HS-27A (cell line): ENCODE data around the gene MRFAP1L1.
"Not testable (repeated sequence)": the region's sequence is repeated elsewhere in the genome, so short reads cannot be mapped to it uniquely, and the experiment has no call there.

Experiments
- DNase-seq: peaks from one replicate; pipeline ENCODE4 v3.0.0-alpha.2; 2012; ENCODE audit warnings: low read depth, missing footprints

Gene MRFAP1L1

DNA sequence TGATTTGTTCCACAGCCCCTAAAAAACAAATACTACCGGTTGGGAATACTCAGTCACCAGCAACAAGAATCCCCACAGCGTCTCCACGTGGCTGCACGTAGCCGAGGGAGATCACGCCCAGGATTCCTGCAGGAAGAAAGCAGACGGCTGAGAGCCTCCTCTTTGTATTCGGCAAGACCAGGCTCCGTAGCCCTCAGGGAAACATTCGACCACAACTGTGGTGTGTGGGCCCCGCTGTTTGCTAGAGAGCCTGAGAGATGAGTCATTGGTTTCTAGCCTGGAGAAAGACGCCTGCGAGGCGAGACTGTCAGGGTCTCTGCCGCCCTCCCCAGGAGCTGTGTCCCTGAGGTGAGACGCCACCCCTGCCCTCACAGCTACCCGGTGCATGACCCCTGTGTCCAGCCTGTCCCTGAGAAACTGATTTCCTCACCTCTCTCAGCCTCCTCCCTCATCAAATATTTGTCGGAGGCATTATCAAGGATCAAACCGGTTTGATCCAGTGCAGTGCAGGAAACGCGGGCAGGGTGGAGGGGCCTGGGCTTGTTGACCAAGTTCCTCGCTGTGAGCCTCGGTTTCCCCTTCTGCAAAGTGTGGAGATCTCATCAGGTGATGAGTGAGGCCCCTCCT is 20.7 kb downstream of the MRFAP1L1 start:
- peak; percentile 64 for DNase-seq

DNA sequence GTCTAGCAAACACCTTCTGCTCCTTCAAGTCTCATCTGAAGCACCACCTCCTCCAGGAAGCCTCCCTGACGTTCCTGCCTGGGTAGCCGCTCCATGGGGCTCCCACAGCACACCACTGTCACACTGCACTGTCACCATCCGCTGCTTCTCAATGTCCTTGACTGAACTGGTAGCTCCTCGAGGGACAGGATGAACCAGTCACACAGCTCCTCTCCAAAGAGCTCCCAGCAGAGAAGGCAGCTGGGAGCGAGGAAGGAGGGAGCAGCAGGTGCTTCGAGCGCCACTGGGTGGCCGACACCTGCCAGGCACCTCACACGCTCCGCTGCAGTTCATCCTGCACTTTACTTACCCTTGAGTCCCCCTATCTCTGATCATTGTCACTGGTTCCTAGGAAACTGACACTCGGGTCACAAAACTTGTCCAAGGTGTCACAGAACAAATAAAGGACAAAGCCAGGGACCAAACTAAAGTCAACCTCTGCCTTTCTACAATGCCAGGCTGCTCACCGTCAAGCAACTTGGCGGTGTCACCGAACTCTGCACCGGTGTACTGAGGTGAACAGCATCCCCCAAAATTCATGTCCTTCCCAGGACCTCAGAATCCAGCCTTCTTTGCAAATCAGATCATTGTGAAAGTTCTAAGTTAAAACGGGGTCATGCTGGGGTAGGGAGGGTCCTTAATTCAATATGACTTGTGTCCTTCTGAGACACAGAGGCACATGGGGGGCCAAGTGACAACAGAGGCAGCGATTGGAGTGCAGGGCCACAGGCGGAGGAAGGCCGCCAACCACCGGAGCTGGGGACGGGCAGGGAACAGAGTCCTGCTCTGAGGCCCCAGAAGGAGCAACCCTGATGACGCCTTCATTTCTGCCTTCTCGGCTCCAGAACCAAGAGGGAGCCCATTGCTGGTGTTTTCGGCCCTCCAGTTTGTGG is 21.5 kb downstream of the MRFAP1L1 start:
- no peak for DNase-seq

DNA sequence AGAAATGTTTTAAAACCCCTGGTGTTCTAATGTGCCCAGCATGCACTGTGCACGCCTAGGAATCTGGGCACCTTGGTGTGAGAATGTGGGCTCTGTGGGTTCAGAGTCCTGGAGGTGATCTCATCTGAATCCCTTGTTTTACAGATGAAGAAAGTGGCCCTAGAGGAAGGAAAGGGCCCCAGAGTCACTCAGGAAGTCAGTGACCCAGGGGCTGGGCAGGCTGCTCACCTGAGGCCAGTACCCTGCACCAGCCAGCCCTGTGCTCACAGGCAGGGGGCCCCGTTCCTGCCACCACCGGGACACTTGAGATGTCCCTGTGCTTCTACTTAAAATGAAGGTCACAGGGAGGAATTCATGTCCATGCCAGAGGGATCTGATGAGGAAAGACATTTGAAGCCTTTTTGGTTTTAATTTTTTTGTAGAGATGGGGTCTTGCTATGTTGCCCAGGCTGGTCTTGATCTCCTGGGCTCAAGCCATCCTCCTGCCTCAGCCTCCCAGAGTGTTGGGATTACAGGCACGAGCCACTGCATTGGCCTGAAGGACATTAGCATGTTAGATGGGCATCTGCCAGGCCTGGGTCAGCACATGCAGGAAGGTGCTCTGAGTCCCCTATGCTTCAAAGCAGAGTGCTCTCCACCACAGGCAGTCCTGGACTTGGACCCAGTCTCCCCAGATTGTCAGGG is 23.4 kb downstream of the MRFAP1L1 start:
- no peak for DNase-seq

DNA sequence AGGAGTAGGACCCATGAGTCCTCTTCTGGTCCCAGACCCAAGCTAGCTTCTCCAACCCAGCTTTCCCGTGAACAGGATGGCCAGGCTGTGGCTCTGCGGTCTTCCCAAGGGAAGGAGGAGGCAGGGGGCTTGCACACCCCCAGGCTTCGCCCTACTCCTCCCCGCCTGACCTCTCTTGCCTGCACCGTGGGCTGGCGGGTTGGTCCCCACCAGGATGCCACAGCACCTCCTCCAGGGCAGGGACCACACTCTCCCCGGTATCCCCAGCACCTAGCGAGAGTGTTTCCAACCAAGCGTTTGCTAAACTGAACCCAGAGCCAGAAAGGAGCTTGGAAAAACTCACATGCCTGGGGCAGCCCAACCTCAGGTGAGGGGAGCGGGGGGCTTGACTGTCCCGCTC is 25.0 kb downstream of the MRFAP1L1 start:
- no peak for DNase-seq

DNA sequence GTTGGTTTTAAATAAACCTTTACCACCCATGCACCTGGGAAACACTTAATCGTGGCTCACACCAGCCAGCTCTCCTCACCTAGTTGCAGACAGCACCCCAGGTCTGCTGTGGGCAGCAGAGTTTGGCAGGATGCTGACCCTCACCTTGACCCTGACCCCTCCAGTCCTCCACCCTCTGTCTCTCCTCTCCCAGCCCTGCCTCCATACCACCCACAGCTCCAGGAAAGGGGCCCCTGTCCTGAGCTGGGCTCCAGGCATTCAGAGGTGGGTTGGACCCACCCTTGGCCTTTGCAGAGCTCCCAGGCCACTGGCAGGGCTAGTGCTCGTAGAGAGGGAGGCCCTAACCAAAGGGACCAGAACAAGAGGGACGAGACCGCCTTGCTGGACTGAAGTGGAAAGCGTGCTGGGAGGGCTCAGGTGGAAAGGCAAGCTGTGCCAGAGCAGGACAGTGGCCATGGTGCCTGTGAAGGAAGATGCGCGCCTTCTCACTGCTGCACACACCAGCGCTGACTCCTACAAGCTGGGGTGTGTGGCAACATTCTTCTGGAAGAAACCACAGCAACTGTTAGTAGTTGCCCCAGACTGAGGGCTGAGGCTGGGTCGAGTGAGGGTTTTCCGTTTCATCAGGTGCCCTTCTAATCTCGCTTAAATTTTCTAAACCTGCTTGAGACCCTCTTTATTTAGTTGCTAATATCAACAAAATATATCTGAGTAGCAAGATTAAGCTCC is 26.6 kb downstream of the MRFAP1L1 start:
- DNase-seq: no peak

DNA sequence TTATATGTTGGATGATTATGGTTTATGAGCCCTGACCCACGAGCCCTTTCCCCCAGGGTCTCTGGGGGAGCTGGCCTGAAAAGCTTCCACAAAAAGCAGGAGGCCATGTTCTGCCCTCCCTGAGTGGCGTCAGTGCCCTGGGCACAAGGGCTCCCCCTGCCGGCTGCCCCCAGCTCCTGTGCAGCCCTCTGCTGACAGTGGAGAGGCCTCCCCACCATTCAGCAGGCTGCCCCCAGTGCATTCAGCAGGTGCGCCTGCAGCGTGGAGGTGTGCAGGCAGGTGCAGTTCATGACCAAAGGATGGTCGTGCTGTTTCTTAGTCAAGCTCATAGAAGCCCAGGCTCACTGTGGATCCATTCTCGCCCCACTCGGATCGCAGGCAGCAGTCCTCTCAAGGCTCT is 28.5 kb downstream of the MRFAP1L1 start:
- no peak for DNase-seq

DNA sequence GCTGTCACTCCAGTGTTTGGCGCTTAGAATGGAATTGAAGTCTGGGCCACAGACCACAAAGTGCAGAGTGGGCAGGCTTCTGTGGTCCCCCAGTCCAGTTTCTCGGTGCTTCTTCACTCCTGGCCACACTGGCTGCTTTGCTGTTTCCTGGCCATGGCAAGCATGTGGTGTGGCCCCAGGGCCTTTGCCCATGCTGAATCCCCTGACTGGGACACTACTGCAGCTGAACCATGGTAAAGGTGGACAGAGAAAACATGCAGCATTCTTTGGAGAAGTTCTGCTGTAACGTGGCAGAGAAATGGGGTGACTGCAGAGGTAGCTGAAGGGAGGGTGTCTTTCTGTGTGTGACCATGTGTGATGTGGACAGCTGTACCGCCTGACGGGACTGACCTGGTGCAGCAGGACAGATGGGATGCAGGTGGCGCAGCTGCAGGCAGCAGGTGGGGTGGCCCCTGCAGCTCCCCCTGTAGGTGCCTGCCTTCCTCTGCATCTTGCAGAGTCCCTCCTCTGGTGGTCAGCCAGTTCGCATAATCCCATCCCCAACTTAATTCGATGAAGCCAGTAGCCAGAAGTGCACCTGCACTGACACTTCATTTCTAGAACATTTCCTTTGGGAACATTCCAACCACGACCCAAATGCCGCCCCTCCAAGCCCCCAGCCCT is 29.2 kb downstream of the MRFAP1L1 start:
- DNase-seq: no peak

DNA sequence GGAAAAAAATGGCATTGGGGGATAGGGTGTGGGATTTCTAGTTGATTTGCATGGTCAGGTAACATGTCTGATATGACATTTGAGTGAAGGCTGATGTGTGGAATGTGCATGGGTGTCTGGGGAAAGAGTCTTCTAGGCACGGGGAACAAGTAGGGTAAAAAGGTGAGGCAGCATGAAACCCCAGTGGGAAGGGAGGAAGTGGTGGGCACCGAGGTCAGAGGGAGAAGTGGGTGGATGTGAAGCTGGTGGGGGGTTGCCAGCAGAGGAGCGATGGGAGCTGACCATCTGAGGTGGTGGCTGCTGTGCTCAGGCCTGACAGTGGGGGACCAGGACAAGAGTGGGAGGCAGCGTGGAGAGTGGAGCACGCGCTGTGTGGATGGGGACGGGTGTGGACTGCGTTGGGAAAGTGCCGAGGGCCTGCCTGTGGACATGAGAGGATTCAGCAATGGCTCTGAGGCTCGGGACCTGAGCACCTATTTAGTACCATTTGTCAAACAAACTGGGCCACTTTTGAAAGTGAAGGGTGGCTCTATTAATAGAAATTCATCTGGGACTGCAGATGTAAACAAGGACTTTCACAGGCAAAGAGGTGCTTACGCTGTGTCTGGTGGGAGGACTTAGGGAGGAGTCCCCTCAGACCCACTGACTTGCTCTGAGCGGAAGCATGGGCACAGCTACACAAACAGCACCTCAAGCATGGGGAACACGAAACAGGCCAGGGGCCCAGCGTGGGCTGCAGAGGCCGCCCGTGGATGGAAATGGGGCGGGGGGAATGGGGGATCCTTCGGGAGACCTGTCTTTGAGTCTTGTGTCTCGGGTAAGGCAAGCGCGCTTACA is 32.7 kb downstream of the MRFAP1L1 start:
- DNase-seq: no peak

DNA sequence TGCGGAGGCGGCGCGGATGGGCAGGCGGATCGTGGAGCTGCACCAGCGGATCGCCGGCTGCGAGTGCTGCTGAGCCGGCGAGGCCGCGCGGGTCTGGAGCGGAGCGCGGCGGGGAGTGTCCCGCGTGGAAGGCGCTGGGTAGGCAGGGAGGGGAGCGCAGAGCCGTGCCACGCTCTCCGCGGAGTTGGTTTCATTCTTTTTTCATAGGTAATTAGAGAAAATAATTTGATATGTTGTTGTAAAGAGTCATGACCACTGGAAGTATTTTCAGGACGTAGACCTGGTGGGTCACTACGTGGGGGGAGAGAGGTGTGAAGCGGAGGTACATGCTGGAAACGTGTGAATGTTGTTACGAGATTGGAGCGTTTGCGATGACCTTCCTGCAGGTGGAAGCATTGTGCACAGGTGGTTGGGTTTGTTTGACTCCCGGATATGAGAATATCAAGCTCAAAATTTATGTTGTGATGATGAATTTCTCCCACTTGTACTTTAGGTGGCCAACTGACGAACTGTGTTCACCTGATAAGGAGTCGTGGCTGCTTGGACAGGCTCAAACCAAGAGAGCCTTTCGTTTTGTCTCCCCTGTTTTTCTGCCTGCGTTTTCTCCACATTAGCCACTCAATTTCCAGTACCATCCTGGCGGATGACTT is 35.0 kb downstream of the MRFAP1L1 start:
- DNase-seq: no peak

DNA sequence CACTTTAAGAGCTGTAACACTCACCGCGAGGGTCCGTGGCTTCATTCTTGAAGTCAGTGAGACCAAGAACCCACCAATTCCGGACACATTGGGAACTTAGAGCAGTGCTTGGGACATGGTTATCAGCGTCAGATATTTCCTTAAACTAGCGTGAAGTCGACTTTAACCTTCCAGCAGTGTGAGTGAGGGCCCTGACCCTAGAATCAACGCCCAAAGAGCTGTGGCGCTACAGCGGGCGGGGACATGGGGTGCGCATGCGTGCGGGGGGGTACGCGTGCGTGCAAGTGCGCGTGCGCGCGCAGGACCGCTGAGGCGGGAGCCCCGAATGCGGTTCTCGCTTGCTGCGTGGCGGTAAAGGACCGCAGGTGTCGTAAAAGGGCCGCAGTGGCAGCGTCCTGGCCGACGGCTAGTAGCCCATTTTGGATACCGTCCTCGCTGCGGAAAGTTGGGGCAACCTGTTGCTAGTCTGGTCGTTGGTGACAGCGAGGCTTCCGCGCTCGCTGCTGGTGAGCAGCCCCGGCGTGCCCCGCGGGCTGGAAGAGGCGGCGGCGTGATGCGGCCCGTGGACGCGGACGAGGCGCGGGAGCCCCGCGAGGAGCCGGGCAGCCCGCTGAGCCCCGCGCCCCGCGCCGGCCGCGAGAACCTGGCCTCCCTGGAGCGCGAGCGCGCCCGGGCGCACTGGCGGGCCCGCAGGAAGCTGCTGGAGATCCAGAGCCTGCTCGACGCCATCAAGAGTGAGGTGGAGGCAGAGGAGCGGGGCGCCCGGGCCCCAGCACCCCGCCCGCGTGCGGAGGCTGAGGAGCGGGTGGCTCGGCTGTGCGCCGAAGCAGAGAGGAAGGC is 35.8 kb downstream of the MRFAP1L1 start:
- peak; percentile 70 for DNase-seq

DNA sequence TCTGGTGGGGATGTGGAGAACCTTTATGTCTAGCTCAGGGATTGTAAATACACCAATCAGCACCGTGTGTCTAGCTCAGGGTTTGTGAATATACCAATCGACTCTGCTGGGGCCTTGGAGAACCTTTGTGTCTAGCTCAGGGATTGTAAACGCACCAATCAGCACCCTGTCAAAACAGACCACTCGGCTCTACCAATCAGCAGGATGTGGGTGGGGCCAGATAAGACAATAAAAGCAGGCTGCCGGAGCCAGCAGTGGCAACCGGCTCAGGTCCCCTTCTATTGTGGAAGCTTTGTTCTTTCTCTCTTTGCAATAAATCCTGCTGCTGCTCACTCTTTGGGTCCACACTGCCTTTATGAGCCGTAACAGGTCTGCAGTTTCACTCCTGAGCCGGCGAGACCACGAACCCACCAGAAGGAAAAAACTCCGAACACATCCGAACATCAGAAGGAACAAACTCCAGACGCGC is 36.4 kb downstream of the MRFAP1L1 start:
- DNase-seq: not testable (repeated sequence)

DNA sequence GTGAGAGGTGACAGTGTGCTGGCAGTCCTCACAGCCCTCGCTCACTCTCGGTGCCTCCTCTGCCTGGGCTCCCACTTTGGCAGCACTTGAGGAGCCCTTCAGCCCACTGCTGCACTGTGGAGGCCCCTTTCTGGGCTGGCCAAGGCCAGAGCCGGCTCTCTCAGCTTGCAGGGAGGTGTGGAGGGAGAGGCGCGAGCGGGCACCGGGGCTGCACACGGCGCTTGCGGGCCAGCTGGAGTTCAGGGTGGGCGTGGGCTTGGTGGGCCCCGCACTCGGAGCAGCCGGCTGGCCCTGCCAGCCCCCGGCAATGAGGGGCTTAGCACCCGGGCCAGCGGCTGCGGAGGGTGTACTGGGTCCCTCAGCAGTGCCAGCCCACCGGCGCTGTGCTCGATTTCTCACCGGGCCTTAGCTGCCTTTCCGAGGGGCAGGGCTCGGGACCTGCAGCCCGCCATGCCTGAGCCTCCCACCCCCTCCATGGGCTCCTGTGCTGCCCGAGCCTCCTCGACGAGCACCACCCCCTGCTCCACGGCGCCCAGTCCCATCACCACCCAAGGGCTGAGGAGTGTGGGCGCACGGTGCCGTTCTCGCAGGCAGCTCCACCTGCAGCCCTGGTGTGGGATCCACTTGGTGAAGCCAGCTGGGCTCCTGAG is 37.0 kb downstream of the MRFAP1L1 start:
- DNase-seq: not testable (repeated sequence)

DNA sequence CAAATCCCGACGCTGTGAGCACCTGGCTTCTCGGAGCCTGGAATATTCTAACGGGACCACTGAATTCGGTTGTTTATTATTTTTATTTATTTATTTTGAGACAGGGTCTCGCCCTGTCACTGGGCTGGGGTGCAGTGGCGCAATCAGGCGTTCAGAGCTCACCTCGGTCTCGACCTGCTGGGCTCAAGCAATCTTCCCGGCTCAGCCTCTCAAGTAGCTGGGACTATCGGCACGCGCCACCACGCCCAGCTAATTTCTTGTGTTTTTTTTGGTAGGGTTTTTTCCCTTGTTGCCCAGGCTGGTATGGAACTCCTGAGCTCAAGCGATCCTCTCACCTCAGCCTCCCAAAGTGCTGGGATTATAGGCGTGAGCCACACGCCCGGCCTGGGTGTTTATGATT is 37.5 kb downstream of the MRFAP1L1 start:
- no peak for DNase-seq

DNA sequence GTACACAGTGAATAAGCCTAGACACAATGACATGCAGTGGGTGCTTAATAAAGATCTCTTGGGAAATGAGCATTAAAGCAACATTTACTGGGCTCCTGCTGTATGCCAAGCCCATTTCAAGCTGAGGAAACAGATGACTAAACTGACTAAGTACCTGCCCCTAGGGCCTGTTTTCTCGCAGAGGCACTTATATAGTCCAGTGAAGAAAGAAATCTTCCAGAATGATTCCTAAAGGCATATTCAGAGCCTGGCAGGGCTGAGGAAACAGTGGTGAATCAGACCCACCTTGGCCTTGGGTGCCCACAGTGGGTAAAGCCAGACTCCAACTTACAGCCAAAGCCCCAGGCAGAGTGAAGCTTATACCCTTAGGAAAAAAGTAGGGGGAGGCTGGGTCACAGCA is 38.0 kb downstream of the MRFAP1L1 start:
- DNase-seq: no peak

DNA sequence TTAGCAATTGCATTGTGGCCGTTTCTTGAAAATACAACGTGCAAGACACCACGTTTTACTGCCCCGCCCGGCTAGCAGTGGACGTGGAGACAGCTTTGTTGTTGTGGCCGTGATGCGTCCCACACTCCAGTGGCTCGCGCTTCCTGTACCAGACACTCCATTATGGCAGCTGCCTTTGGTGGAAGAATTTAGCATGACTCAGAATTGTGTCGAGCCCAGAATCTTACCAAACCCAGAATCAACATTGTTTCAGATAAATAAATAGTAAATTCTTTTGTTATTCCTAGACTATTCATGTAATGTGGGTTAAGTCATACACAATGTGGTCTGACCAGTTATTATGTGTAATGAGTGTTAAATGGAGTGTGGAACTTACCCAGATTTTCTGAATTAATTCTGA is 41.3 kb downstream of the MRFAP1L1 start:
- no peak for DNase-seq

DNA sequence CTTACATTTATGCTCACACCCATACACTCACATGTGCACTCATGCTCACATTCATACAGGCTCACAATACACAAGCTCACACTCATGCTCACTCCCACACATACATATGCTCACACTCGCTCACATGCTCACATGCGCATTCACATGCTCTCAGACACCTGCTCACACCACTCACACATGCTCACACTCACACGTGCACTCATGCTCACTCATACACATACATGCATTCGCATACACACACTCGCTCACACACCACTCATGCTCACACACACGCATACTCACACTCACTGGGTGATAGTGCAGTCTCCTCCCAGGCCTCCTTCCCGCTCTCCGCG is 44.4 kb downstream of the MRFAP1L1 start:
- no peak for DNase-seq

DNA sequence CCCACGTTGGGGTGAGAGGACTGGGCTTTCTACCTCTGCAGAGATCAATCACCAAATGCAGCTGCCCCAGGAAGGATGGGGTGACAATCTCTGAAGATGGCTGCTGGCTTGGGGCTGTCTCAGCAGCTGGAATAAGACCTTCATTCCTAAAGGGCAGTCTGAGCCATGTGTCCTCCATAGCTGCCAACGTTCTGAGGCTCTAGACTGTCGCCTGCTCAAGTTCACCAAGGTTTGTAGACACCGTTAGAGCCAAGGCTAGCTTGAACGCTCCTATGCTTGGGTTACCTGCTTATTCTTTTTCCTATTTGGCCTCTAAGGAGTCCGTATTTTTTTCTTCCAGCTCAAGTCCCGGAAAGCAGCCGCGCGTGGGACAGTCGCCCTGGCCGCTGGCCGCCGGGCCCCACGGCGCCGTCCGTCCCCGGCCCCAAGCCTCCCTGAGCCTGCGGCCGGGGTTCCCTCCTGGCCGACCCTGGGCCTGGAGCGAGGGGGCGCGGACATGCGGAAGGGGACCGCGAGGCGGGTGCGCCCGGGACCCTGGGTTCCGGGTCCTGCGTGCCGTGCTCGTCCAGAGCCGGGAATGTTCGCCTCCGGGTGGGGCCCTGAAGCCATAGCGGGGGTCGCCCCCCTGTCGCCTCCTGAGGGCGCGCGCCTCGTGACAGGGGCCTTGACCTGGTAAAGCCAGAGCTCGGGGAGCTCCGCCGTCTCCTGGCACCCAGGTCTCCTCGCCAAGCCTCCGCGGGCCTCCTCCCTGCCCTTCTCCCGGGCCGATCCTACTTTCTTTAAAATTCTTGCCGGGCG is 45.9 kb downstream of the MRFAP1L1 start:
- no peak for DNase-seq

DNA sequence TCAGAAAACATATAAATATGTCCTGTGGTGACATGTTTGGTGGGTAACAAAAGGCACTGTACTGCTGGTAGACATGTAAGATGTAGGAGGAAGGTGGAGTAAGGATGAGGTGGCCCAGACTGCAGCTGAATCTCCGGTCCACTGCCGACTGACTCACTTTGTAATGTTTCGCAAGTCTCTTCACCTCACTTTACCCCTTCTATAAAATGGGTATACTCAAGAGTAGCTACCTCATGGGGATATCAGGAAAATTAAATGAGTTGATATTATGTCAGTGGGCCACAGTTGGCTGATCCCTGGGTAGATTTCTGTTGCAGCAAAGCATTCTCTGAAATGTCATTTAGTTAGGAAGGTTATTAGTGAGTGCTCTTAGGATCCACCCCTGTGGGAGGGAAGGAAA is 47.1 kb downstream of the MRFAP1L1 start:
- no peak for DNase-seq
